GM21786 (cell line): ENCODE measurements around the gene TNFRSF8.
"Not testable (repeated sequence)": the region's sequence is repeated elsewhere in the genome, so short reads cannot be mapped to it uniquely, and the experiment has no call there.

ENCODE experiments used
- ATAC-seq: cut with Tn5 transposase; IDR thresholded peaks from one replicate; pipeline ENCODE4 v1.9.1; 2021; ENCODE audit not compliant: unreplicated experiment

Gene TNFRSF8

GRCh38 chr1:12063141-12064072 lies at the start of gene TNFRSF8:
TSS of gene TNFRSF8 (plus strand) at chr1:12063303. CDS start at chr1:12063599, 296 bp downstream.
- ATAC-seq = no peak

GRCh38 chr1:12014141-12014991 lies 48.7 kb upstream of the TNFRSF8 start:
- no peak for ATAC-seq

- ATAC-seq = no peak
Observed at GRCh38 chr1:12015001-12015491, 48.1 kb upstream of the TNFRSF8 start.

GRCh38 chr1:12015499-12015898 lies 47.6 kb upstream of the TNFRSF8 start:
- ATAC-seq = no peak

GRCh38 chr1:12016182-12016581 lies 46.9 kb upstream of the TNFRSF8 start:
- ATAC-seq = no peak

GRCh38 chr1:12019858-12020509 lies 43.1 kb upstream of the TNFRSF8 start:
- ATAC-seq = no peak

GRCh38 chr1:12021616-12022015 lies 41.5 kb upstream of the TNFRSF8 start:
- ATAC-seq = no peak

- no peak for ATAC-seq
Observed at GRCh38 chr1:12022036-12022435, 41.1 kb upstream of the TNFRSF8 start.

GRCh38 chr1:12026586-12026985 lies 36.5 kb upstream of the TNFRSF8 start:
- ATAC-seq = no peak

- no peak for ATAC-seq
Observed at GRCh38 chr1:12028248-12028647, 34.9 kb upstream of the TNFRSF8 start.

GRCh38 chr1:12028957-12029511 lies 34.1 kb upstream of the TNFRSF8 start:
- no peak for ATAC-seq

- no peak for ATAC-seq
Observed at GRCh38 chr1:12029720-12030339, 33.3 kb upstream of the TNFRSF8 start.

- ATAC-seq = no peak
Observed at GRCh38 chr1:12031039-12031980, 31.8 kb upstream of the TNFRSF8 start.

GRCh38 chr1:12032161-12032621 lies 30.9 kb upstream of the TNFRSF8 start:
- no peak for ATAC-seq

GRCh38 chr1:12033441-12033840 lies 29.7 kb upstream of the TNFRSF8 start:
- ATAC-seq = not testable (repeated sequence)

GRCh38 chr1:12034381-12034801 lies 28.7 kb upstream of the TNFRSF8 start:
- no peak for ATAC-seq

- ATAC-seq = no peak
Observed at GRCh38 chr1:12035312-12035711, 27.8 kb upstream of the TNFRSF8 start.

- no peak for ATAC-seq
Observed at GRCh38 chr1:12037486-12038355, 25.4 kb upstream of the TNFRSF8 start.
